Psoas muscle (tissue), 8 donors: ENCODE results near the gene ITGA1. TPM values are rescaled to one million over a fixed set of nuclear protein-coding genes. Genes with fewer than 3 reads are reported as not detected.

ENCODE experiments used
- ATAC-seq, 4 donors: fragments of 200-7000 bp; cut with Tn5 transposase; one replicate each; pipeline ENCODE4 v1.9.1; 2020; ENCODE audit warnings: moderate library complexity in 3 of 4, mild to moderate bottlenecking in 2 of 4
- DNase-seq, 2 donors: peaks; one replicate each; pipeline ENCODE4 v3.0.0-alpha.2; 2020
- H3K27ac ChIP-seq: fragments of 200-600 bp; one replicate; pipeline ENCODE4 v1.8.0; 2022
- H3K27me3 ChIP-seq, 3 donors: fragments of 200-600 bp in 1 of 3; one replicate each; pipeline versions ENCODE4 v1.6.1 to v1.8.0; 2013 to 2022; ENCODE audit warnings: low read length in 2 of 3, mild to moderate bottlenecking in 2 of 3, moderate library complexity in 1 of 3; ENCODE audit not compliant: insufficient read depth in 3 of 3
- H3K36me3 ChIP-seq, 2 donors: fragments of 200-600 bp in 1 of 2; one replicate each; pipeline versions ENCODE4 v1.6.1 to v1.8.0; 2013 to 2022; ENCODE audit warnings: low read depth in 1 of 2, mild to moderate bottlenecking in 1 of 2, moderate library complexity in 1 of 2; ENCODE audit not compliant: insufficient read depth in 1 of 2
- H3K4me1 ChIP-seq: fragments of 200-600 bp; one replicate; pipeline ENCODE4 v1.8.0; 2022
- H3K4me3 ChIP-seq: fragments of 200-600 bp; one replicate; pipeline ENCODE4 v1.8.0; 2022; ENCODE audit warnings: mild to moderate bottlenecking
- H3K9me3 ChIP-seq: fragments of 200-600 bp; one replicate; pipeline ENCODE4 v1.8.0; 2022
- WGBS, 3 donors: extraction: QIAGEN DNeasy Blood & Tissue Kit; methylation state at CpG; one replicate each; pipeline versions ENCODE4 v1.1.6 to v1.1.7; 2013; 5-methylcytosine and 5-hydroxymethylcytosine counted together
- intact Hi-C, 2 donors: fragments of 100-400 bp; cut with DNase I; formaldehyde crosslinking; loops; one replicate each; pipeline versions ENCODE4 v1.11.0 to v1.14.2; 2022
- polyA plus RNA-seq, 3 donors: library from polyadenylated mRNA; stranded (reverse); fragments of 200-250 nt; gene quantifications; one replicate each; pipeline ENCODE4 v1.2.3, GENCODE V29; 2013
- total RNA-seq, 4 donors: library from RNA; stranded (reverse); fragmentation: NEBNext Ultra II Directional in 2 of 4; extraction: Animal tissue kit (Norgen Biotek cat#: 25700) in 2 of 4; gene quantifications; one replicate each; pipeline versions ENCODE4 v1.2.1 to v1.2.4, GENCODE V29; 2021 to 2023
- TF ChIP-seq, protein P1 (sequence below): fragments of 200-600 bp; IDR thresholded peaks from one replicate; pipeline ENCODE4 v1.8.0; 2022; ENCODE audit warnings: antibody characterized with exemption
- donor health status: healthy with polysubstance abuse.
- donor health status: DM: no; HTN: no; CAD: no; lungs with moderate emphysema.
- donor health status: Bipolar disorder and iron deficiency.
- donor health status: healthy.
- donor health status: DM: yes; HTN: yes; CAD: no.
- donor health status: DM: no; HTN: no; CAD: no.
- donor health status: DM: no; HTN: no; CAD: no.
- donor health status: DM: yes; HTN: yes; CAD: no.

Gene ITGA1
- total and polyA plus RNA-seq, 7 donors, result 3.4 to 29.3 (median 13.0) TPM

DNA sequence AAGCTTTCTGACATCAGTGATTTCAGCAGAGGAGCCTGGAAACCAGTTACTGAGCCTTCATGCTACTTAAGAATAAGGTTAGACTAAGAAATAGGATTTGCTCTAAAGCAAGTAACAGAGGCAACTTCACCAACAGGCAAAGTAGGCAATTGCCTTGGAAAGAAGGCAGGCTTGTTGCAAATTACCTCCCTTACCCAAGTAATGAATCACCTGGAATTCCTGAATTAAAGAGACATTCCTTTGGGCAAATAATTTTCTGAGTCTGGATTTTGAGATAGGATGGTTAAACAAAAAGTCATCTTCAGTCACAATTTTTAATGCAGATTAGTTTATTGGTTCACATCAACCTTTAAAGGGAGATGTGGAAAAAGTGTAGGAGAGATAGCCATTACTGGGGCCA lies 92.8 kb downstream of the ITGA1 start:
- no peaks in the 10 kb centered on the region for H3K36me3 ChIP-seq
- H3K4me1 ChIP-seq, result no peaks in the 10 kb centered on the region
- H3K4me3 ChIP-seq, result no peak overlapping the region
- intact Hi-C loops, result no loop called here
- DNase-seq, result no peak
- H3K27ac ChIP-seq, result no peak overlapping the region
- TF ChIP-seq, protein P1, sequence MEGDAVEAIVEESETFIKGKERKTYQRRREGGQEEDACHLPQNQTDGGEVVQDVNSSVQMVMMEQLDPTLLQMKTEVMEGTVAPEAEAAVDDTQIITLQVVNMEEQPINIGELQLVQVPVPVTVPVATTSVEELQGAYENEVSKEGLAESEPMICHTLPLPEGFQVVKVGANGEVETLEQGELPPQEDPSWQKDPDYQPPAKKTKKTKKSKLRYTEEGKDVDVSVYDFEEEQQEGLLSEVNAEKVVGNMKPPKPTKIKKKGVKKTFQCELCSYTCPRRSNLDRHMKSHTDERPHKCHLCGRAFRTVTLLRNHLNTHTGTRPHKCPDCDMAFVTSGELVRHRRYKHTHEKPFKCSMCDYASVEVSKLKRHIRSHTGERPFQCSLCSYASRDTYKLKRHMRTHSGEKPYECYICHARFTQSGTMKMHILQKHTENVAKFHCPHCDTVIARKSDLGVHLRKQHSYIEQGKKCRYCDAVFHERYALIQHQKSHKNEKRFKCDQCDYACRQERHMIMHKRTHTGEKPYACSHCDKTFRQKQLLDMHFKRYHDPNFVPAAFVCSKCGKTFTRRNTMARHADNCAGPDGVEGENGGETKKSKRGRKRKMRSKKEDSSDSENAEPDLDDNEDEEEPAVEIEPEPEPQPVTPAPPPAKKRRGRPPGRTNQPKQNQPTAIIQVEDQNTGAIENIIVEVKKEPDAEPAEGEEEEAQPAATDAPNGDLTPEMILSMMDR, result no peak
- H3K9me3 ChIP-seq, result no peaks in the 10 kb centered on the region
- H3K27me3 ChIP-seq, result no peaks in the 10 kb centered on the region
- ATAC-seq, result no peak

GRCh38 chr5:52881468-52881867 lies 93.8 kb downstream of the ITGA1 start:
- Histone ChIP-seq H3K36me3 (no peaks in the 10 kb centered on the region), H3K4me1 (no peaks in the 10 kb centered on the region), H3K27ac (no peak overlapping the region), H3K4me3 (no peak overlapping the region), H3K9me3 (no peaks in the 10 kb centered on the region), H3K27me3 (no peaks in the 10 kb centered on the region)
- intact Hi-C loops, result no loop called here
- 91 to 94% (median 93%) methylated on average over 4 of the region's 4 CpGs for WGBS, 3 donors
- TF ChIP-seq, protein P1, result no peak
- DNase-seq (no peak), ATAC-seq (no peak)

DNA sequence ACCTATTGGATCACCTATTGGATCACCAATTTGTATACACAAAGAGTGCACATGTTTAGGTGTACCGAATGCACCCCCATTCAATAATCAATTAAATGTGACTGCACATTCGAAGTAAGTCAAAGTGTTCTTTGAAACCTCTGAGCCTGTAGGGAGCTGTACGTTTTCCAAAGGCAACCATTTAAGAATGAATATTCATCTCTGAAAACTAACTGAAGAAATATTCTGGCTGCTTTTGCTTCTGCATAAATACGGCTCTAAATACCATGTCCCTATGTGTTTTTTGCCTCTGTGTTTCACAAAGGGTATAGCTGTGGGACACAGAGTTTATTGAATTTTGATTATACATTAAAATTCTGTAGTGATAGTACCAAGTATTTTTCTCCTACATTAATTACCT lies 95.4 kb downstream of the ITGA1 start:
- Histone ChIP-seq H3K27me3 (no peaks in the 10 kb centered on the region), H3K27ac (no peak overlapping the region), H3K4me1 (no peaks in the 10 kb centered on the region), H3K4me3 (no peak overlapping the region), H3K36me3 (peaks cover 0 to 5% of the 10 kb centered on the region in 2 donors), H3K9me3 (no peaks in the 10 kb centered on the region)
- TF ChIP-seq, protein P1, result no peak
- ATAC-seq (no peak), DNase-seq (no peak)
- WGBS, 3 donors, result 71 to 85% (median 80%) methylated on average over 4 of the region's 4 CpGs
- intact Hi-C loops, result no loop called here

- no peak overlapping the region for H3K27ac ChIP-seq
- intact Hi-C loops, result no loop called here
- H3K4me3 ChIP-seq, result no peak overlapping the region
- no peaks in the 10 kb centered on the region for H3K27me3 ChIP-seq
- H3K4me1 ChIP-seq, result no peaks in the 10 kb centered on the region
- peaks cover 0 to 13% of the 10 kb centered on the region in 2 donors for H3K36me3 ChIP-seq
- ATAC-seq, result no peak
- H3K9me3 ChIP-seq, result no peaks in the 10 kb centered on the region
- WGBS, 3 donors, result 62 to 90% (median 64%) methylated on average over 1 of the region's 1 CpG
- TF ChIP-seq, protein P1, result no peak
- DNase-seq, result no peak
These were observed 96.7 kb downstream of the ITGA1 start for GRCh38 chr5:52884453-52884852.

- Histone ChIP-seq H3K36me3 (peaks cover 0 to 13% of the 10 kb centered on the region in 2 donors), H3K27ac (no peak overlapping the region), H3K27me3 (no peaks in the 10 kb centered on the region), H3K4me3 (no peak overlapping the region), H3K9me3 (no peaks in the 10 kb centered on the region), H3K4me1 (no peaks in the 10 kb centered on the region)
- TF ChIP-seq, protein P1, result no peak
- no peak for DNase-seq
- intact Hi-C loops, result no loop called here
- WGBS, 3 donors, result 95 to 97% (median 96%) methylated on average over 4 of the region's 4 CpGs
- no peak for ATAC-seq
These were observed 97.9 kb downstream of the ITGA1 start for GRCh38 chr5:52885614-52886013.
